ENCODE measurements around the gene SPATA20.

The SPATA20 gene

GRCh38 chr17:50589095-50589705 lies 42.2 kb downstream of the SPATA20 start:
- DNase-seq (ENCODE audit: low read depth) = no peak
- no peak for TF ChIP-seq CTCF (IDR thresholded peaks at IDR 0.05; ENCODE audit: low read depth, low read length, missing control alignments)
- H3K4me3 ChIP-seq (ENCODE audit: low read depth, low read length) = no peak overlapping the region

- no peak for TF ChIP-seq CTCF (IDR thresholded peaks at IDR 0.05; ENCODE audit: low read depth, low read length, missing control alignments)
- no peak overlapping the region for H3K4me3 ChIP-seq (ENCODE audit: low read depth, low read length)
- DNase-seq (ENCODE audit: low read depth) = no peak
Measured at GRCh38 chr17:50590946-50591737, 44.2 kb downstream of the SPATA20 start.

- no peak for TF ChIP-seq CTCF (IDR thresholded peaks at IDR 0.05; ENCODE audit: low read depth, low read length, missing control alignments)
- no peak overlapping the region for H3K4me3 ChIP-seq (ENCODE audit: low read depth, low read length)
- no peak for DNase-seq (ENCODE audit: low read depth)
Measured at GRCh38 chr17:50593321-50593720, 46.3 kb downstream of the SPATA20 start.

- TF ChIP-seq CTCF (IDR thresholded peaks at IDR 0.05; ENCODE audit: low read depth, low read length, missing control alignments) = no peak
- no peak for DNase-seq (ENCODE audit: low read depth)
- no peak overlapping the region for H3K4me3 ChIP-seq (ENCODE audit: low read depth, low read length)
Measured at GRCh38 chr17:50594128-50594823, 47.3 kb downstream of the SPATA20 start.

GRCh38 chr17:50594892-50595291 lies 47.9 kb downstream of the SPATA20 start:
- no peak for TF ChIP-seq CTCF (IDR thresholded peaks at IDR 0.05; ENCODE audit: low read depth, low read length, missing control alignments)
- DNase-seq (ENCODE audit: low read depth) = no peak
- H3K4me3 ChIP-seq (ENCODE audit: low read depth, low read length) = no peak overlapping the region

GRCh38 chr17:50596191-50597037 lies 49.4 kb downstream of the SPATA20 start:
- DNase-seq (ENCODE audit: low read depth) = no peak
- TF ChIP-seq CTCF (IDR thresholded peaks at IDR 0.05; ENCODE audit: low read depth, low read length, missing control alignments) = no peak
- H3K4me3 ChIP-seq (ENCODE audit: low read depth, low read length) = no peak overlapping the region

Measured in GM12864 (cell line).